GM12865 (cell line): ENCODE results near the gene SLC35F5.
"Not testable (repeated sequence)": the region's sequence is repeated elsewhere in the genome, so short reads cannot be mapped to it uniquely, and the experiment has no call there.

ENCODE experiments used
- DNase-seq: peaks from one replicate; pipeline ENCODE4 v3.0.0; 2010; ENCODE audit warnings: low read depth
- H3K4me3 ChIP-seq: 2 replicates; pipeline ENCODE4 v1.5.1; 2011; ENCODE audit warnings: mild to moderate bottlenecking, low read depth, low read length, control low read depth
- TF ChIP-seq, protein P1 (sequence below): IDR thresholded peaks from 2 replicates; pipeline ENCODE4 v1.5.1; 2011; ENCODE audit warnings: low read length, control low read depth, low read depth, inconsistent platforms; ENCODE audit not compliant: insufficient read depth; ENCODE audit errors: missing control alignments

SLC35F5 gene

DNA sequence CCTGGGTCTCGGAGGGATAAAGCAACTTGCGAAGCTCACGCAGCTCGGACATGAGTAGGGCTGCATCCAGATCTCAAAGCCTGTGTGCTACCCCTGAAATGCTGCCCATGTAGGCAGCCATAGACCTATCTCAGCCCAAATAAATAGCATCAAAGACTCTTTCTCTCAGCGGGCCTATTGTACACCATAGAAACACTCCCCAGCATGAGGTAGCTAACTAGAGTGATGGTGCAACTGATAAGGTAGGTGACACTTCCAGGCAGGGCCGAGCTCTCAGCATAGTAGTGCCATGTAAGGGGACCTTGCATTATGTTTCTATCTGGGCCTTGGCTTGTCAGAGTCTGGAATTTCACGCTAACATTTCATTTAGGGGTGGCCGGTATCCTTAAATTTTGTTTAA, 77.0 kb downstream of the SLC35F5 start:
- TF ChIP-seq, protein P1, sequence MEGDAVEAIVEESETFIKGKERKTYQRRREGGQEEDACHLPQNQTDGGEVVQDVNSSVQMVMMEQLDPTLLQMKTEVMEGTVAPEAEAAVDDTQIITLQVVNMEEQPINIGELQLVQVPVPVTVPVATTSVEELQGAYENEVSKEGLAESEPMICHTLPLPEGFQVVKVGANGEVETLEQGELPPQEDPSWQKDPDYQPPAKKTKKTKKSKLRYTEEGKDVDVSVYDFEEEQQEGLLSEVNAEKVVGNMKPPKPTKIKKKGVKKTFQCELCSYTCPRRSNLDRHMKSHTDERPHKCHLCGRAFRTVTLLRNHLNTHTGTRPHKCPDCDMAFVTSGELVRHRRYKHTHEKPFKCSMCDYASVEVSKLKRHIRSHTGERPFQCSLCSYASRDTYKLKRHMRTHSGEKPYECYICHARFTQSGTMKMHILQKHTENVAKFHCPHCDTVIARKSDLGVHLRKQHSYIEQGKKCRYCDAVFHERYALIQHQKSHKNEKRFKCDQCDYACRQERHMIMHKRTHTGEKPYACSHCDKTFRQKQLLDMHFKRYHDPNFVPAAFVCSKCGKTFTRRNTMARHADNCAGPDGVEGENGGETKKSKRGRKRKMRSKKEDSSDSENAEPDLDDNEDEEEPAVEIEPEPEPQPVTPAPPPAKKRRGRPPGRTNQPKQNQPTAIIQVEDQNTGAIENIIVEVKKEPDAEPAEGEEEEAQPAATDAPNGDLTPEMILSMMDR = no peak
- H3K4me3 ChIP-seq = no peak overlapping the region
- DNase-seq = no peak

GRCh38 chr2:113677330-113677729, 79.1 kb downstream of the SLC35F5 start:
- TF ChIP-seq, protein P1 = no peak
- no peak for DNase-seq
- H3K4me3 ChIP-seq = no peak overlapping the region

DNA sequence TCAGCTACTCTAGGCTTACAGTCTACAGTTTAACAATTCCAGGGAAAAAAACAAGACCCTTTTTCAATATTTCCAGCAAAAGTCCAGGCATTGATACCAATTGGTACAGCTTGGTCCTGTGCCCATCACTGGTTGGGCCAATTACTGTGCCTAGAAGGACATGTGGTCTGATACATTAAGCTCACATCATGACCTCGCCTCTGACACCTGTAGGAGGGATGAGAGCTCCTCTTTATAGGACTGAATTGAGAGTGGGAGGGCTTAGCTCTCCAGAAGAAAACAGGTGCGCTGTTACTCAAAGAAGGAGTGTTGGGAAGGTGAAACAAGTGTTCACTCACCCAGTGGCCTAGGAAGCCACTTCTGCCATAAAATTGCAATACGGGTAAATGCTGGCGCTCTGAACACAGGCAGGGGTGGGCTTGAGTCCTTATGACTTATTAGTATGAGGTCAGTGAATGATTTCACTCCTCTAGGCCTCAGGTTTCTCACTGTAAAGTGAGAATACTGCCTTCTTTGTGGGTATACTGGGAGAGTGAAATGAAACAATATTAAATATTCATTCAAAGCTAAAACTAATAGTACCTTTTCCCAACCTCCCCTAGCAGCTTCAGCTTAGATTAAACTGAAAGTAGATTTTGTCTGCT, 79.7 kb downstream of the SLC35F5 start:
- no peak overlapping the region for H3K4me3 ChIP-seq
- DNase-seq = no peak
- TF ChIP-seq, protein P1 = no peak

GRCh38 chr2:113675875-113676274, 80.6 kb downstream of the SLC35F5 start:
- H3K4me3 ChIP-seq = no peak overlapping the region
- TF ChIP-seq, protein P1 = no peak

GRCh38 chr2:113672326-113672932, 84.0 kb downstream of the SLC35F5 start:
- H3K4me3 ChIP-seq = no peak overlapping the region
- DNase-seq = no peak
- TF ChIP-seq, protein P1 = no peak

More at GRCh38 chr2:113675875-113676274, 80.6 kb downstream of the SLC35F5 start:
- DNase-seq = no peak

DNA sequence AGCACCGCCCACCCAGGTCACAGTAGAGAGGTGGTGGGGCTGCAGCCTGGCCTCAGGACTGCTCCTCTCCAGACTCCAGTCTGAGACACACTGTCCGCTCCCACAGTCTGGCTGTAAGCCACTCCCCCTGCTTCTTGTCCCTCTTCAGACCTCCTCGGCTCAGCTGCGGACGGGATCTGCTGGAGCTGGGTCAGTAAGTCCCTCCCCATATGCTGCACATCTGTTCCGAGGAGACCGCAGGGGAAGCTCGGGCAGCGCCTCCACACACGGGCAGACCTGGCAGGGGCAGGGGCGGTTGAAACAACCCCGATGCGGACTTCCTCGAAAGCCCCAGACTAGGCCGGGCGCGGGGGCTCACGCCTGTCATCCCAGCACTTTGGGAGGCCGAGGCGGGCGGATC, 87.4 kb downstream of the SLC35F5 start:
- H3K4me3 ChIP-seq, DNase-seq: not testable (repeated sequence)

GRCh38 chr2:113664761-113665533, 91.5 kb downstream of the SLC35F5 start:
- not testable (repeated sequence) for DNase-seq, H3K4me3 ChIP-seq

GRCh38 chr2:113663285-113664060, 93.0 kb downstream of the SLC35F5 start:
- DNase-seq, H3K4me3 ChIP-seq: not testable (repeated sequence)
